ENCODE data around the gene NPHP1.
"Not testable (repeated sequence)": the region's sequence is repeated elsewhere in the genome, so short reads cannot be mapped to it uniquely, and the experiment has no call there.

NPHP1 gene

GRCh38 chr2:110104025-110104771 is 100.6 kb downstream of the NPHP1 start:
- DNase-seq (ENCODE audit: low read depth, low spot score), result no peak

GRCh38 chr2:110103061-110103961 is 101.5 kb downstream of the NPHP1 start:
- no peak for DNase-seq (ENCODE audit: low read depth, low spot score)

- no peak for DNase-seq (ENCODE audit: low read depth, low spot score)
Measured at GRCh38 chr2:110101901-110102803, 102.7 kb downstream of the NPHP1 start.

- DNase-seq (ENCODE audit: low read depth, low spot score), result no peak
Measured at GRCh38 chr2:110101280-110101844, 103.5 kb downstream of the NPHP1 start.

GRCh38 chr2:110100880-110101279 is 103.9 kb downstream of the NPHP1 start:
- not testable (repeated sequence) for DNase-seq (ENCODE audit: low read depth, low spot score)

- DNase-seq (ENCODE audit: low read depth, low spot score), result no peak
Measured at GRCh38 chr2:110100480-110100879, 104.3 kb downstream of the NPHP1 start.

- DNase-seq (ENCODE audit: low read depth, low spot score), result no peak
Measured at GRCh38 chr2:110099471-110100225, 105.2 kb downstream of the NPHP1 start.

- no peak for DNase-seq (ENCODE audit: low read depth, low spot score)
Measured at GRCh38 chr2:110099038-110099425, 105.8 kb downstream of the NPHP1 start.

- DNase-seq (ENCODE audit: low read depth, low spot score), result no peak
Measured at GRCh38 chr2:110097506-110098220, 107.2 kb downstream of the NPHP1 start.

- DNase-seq (ENCODE audit: low read depth, low spot score), result no peak
Measured at GRCh38 chr2:110095994-110096633, 108.7 kb downstream of the NPHP1 start.

- DNase-seq (ENCODE audit: low read depth, low spot score), result not testable (repeated sequence)
Measured at GRCh38 chr2:110094884-110095534, 109.8 kb downstream of the NPHP1 start.

- not testable (repeated sequence) for DNase-seq (ENCODE audit: low read depth, low spot score)
Measured at GRCh38 chr2:110093924-110094323, 110.9 kb downstream of the NPHP1 start.

GRCh38 chr2:110090164-110090563 is 114.6 kb downstream of the NPHP1 start:
- DNase-seq (ENCODE audit: low read depth, low spot score), result not testable (repeated sequence)

- DNase-seq (ENCODE audit: low read depth, low spot score), result not testable (repeated sequence)
Measured at GRCh38 chr2:110083757-110084156, 121.1 kb downstream of the NPHP1 start.

- DNase-seq (ENCODE audit: low read depth, low spot score), result not testable (repeated sequence)
Measured at GRCh38 chr2:110083162-110083561, 121.7 kb downstream of the NPHP1 start.

GRCh38 chr2:110078104-110078503 is 126.7 kb downstream of the NPHP1 start:
- not testable (repeated sequence) for DNase-seq (ENCODE audit: low read depth, low spot score)

- not testable (repeated sequence) for DNase-seq (ENCODE audit: low read depth, low spot score)
Measured at GRCh38 chr2:110075896-110076295, 128.9 kb downstream of the NPHP1 start.

Data from iPS DF 19.7 (cell line).